Effector memory CD8-positive, alpha-beta T cell (primary cell): ENCODE measurements around the gene TIPIN.
"Not testable (repeated sequence)": the region's sequence is repeated elsewhere in the genome, so short reads cannot be mapped to it uniquely, and the experiment has no call there.

ENCODE experiments used
- ATAC-seq: fragments of 150-1000 bp; cut with Tn5 transposase; replicated peaks from 2 replicates; pipeline ENCODE4 v1.10.0; 2021; ENCODE audit warnings: mild to moderate bottlenecking, moderate library complexity
- DNase-seq, 3 experiments: peaks; one replicate each; pipeline ENCODE4 v3.0.0; 2021
- H3K27ac Mint-ChIP-seq, 2 donors: one replicate each; pipeline ENCODE4 v1.8.0; 2022; ENCODE audit warnings: mild to moderate bottlenecking in 2 of 2, mixed read lengths in 2 of 2, moderate library complexity in 2 of 2
- H3K27me3 Mint-ChIP-seq, 2 donors: one replicate each; pipeline ENCODE4 v1.8.0; 2022; ENCODE audit warnings: mixed read lengths in 2 of 2
- H3K36me3 Mint-ChIP-seq: one replicate; pipeline ENCODE4 v1.8.0; 2022; ENCODE audit warnings: mild to moderate bottlenecking, moderate library complexity, mixed read lengths; ENCODE audit not compliant: insufficient read depth
- H3K4me1 Mint-ChIP-seq, 2 donors: one replicate each; pipeline ENCODE4 v1.8.0; 2022; ENCODE audit warnings: low read depth in 2 of 2, mixed read lengths in 2 of 2
- H3K4me3 Mint-ChIP-seq, 2 donors: one replicate each; pipeline ENCODE4 v1.8.0; 2022; ENCODE audit warnings: mild to moderate bottlenecking in 2 of 2, mixed read lengths in 2 of 2, moderate library complexity in 2 of 2
- H3K9me3 Mint-ChIP-seq, 2 donors: one replicate each; pipeline ENCODE4 v1.8.0; 2022; ENCODE audit warnings: mixed read lengths in 2 of 2

Gene TIPIN

DNA sequence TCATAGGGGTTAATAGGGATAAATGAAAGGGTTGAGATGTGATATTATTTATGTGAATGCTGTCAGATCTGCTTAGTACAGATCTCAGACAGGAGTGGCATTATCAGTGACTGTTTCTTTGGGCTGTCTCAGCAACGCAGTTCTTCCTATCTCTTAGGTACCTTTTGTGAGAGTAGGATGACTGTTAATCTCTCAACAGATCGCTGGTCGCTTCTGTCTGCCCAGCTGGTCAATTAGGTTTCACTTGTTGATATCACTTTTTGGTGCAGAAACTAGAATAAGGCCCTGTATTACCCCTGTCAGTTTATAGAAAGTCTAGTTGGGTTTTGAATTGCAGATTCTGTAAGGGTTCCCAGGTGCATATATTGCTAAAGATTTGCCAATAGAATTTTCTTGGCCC, 46.7 kb downstream of the TIPIN start:
- Mint-ChIP-seq H3K9me3 (no peaks in the 10 kb centered on the region), H3K27ac (no peak overlapping the region), H3K4me3 (no peak overlapping the region), H3K36me3 (peaks cover 33% of the 10 kb centered on the region), H3K27me3 (no peaks in the 10 kb centered on the region), H3K4me1 (peaks cover 3 to 4% of the 10 kb centered on the region in 2 donors)
- DNase-seq (no peak), ATAC-seq (no peak)

DNA sequence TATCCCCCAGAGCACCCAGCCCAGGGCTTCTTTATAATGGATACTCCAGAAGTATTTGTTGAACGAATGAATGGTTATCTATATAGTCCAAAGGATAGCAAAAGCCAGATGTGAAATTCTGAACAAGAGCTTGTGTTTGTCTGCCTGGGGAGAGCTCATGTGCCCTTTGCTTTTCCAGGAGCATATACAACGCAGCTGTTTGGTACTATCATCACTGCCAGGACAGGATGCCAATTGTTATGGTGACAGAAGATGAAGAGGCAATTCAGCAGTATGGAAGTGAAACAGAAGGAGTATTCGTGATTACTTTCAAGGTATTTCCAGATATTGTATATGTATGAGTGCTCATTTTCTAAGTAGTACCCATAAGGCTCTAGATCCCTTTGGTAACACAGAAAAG, 48.0 kb downstream of the TIPIN start:
- no peak overlapping the region for H3K4me3 Mint-ChIP-seq
- ATAC-seq (no peak), DNase-seq (no peak)
- H3K27ac Mint-ChIP-seq = peak overlapping the region in 1 of 2 donors; percentile 23
- H3K36me3 Mint-ChIP-seq = peaks cover 33% of the 10 kb centered on the region
- peaks cover 3 to 4% of the 10 kb centered on the region in 2 donors for H3K4me1 Mint-ChIP-seq
- H3K27me3 Mint-ChIP-seq = no peaks in the 10 kb centered on the region
- no peaks in the 10 kb centered on the region for H3K9me3 Mint-ChIP-seq

GRCh38 chr15:66306381-66306780, 50.1 kb downstream of the TIPIN start:
- H3K27ac Mint-ChIP-seq = no peak overlapping the region
- no peak overlapping the region for H3K4me3 Mint-ChIP-seq
- H3K27me3 Mint-ChIP-seq = no peaks in the 10 kb centered on the region
- H3K4me1 Mint-ChIP-seq = peaks cover 9 to 21% of the 10 kb centered on the region in 2 donors
- DNase-seq (no peak), ATAC-seq (no peak)
- H3K36me3 Mint-ChIP-seq = peaks cover 22% of the 10 kb centered on the region
- H3K9me3 Mint-ChIP-seq = no peaks in the 10 kb centered on the region

- H3K4me3 Mint-ChIP-seq, H3K27me3 Mint-ChIP-seq, H3K9me3 Mint-ChIP-seq, DNase-seq, ATAC-seq: not testable (repeated sequence)
- peaks cover 6 to 21% of the 10 kb centered on the region in 2 donors for H3K4me1 Mint-ChIP-seq
- peaks cover 19% of the 10 kb centered on the region for H3K36me3 Mint-ChIP-seq
- peak overlapping the region; percentile 38 to 92 for H3K27ac Mint-ChIP-seq
Observed at GRCh38 chr15:66304425-66304824, 52.1 kb downstream of the TIPIN start.

- Mint-ChIP-seq H3K4me1 (peaks cover 6 to 21% of the 10 kb centered on the region in 2 donors), H3K9me3 (no peaks in the 10 kb centered on the region), H3K36me3 (peaks cover 15% of the 10 kb centered on the region), H3K27me3 (no peaks in the 10 kb centered on the region), H3K27ac (peak overlapping the region; percentile 36 to 92), H3K4me3 (no peak overlapping the region)
- DNase-seq (no peak), ATAC-seq (no peak)
Observed at GRCh38 chr15:66302489-66303278, 53.8 kb downstream of the TIPIN start.

DNA sequence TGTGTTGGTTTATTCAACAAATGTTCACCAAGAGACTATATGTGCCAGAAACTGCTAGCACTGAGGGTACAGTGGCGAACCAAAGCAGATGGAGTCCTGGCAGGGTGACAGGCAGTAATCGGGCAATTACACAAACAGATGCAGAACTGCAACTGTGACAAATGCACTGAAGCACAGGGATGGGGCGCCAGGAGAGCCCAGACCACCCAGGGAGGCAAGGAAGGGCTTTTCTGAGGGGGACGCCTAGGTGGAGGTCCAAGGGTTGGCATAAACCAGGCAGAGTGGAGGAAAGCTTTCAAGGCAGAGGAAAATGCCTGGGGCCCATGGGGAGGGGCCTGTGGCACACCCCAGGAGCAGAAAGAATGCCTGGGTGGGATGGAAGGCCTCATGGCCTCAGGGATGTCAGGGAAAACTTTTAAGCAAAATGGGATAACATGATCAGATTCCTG, 57.7 kb downstream of the TIPIN start:
- H3K36me3 Mint-ChIP-seq = peaks cover 9% of the 10 kb centered on the region
- H3K27ac Mint-ChIP-seq = peak overlapping the region in 1 of 2 donors; percentile 74
- peaks cover 18 to 47% of the 10 kb centered on the region in 2 donors for H3K4me1 Mint-ChIP-seq
- no peaks in the 10 kb centered on the region for H3K9me3 Mint-ChIP-seq
- no peak overlapping the region for H3K4me3 Mint-ChIP-seq
- no peak for DNase-seq
- no peaks in the 10 kb centered on the region for H3K27me3 Mint-ChIP-seq
- ATAC-seq = no peak

GRCh38 chr15:66296186-66296585, 60.3 kb downstream of the TIPIN start:
- H3K27me3 Mint-ChIP-seq = no peaks in the 10 kb centered on the region
- H3K4me3 Mint-ChIP-seq = no peak overlapping the region
- H3K27ac Mint-ChIP-seq = peak overlapping the region; percentile 46 to 73
- ATAC-seq = no peak
- peaks cover 12% of the 10 kb centered on the region for H3K36me3 Mint-ChIP-seq
- no peak for DNase-seq
- H3K4me1 Mint-ChIP-seq = peaks cover 17 to 42% of the 10 kb centered on the region in 2 donors
- H3K9me3 Mint-ChIP-seq = no peaks in the 10 kb centered on the region

DNA sequence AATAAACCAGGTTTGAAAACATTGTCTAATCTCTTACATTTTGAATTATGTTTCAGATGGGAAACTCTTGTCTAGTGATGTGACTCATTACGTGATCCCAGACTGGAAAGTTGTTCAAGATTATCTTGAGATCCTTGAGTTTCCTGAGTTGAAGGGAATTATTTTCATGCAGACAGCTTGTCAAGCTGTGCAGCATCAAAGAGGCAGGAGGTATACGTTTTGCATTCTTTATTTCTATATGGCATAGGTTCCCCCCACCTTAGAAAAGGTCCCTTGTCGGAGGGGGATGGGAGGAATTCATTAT, 61.6 kb downstream of the TIPIN start:
- DNase-seq = no peak

GRCh38 chr15:66294157-66294931, 62.1 kb downstream of the TIPIN start:
- Mint-ChIP-seq H3K9me3 (no peaks in the 10 kb centered on the region), H3K27ac (peak overlapping the region; percentile 88 to 90), H3K36me3 (peaks cover 8% of the 10 kb centered on the region), H3K27me3 (no peaks in the 10 kb centered on the region), H3K4me1 (peaks cover 23 to 44% of the 10 kb centered on the region in 2 donors), H3K4me3 (peak overlapping the region; percentile 86 to 89)
- DNase-seq (peak in 2 of 3 experiments; percentile 2 to 4), ATAC-seq (peak; percentile 6)

More for the DNA sequence above, 61.6 kb downstream of the TIPIN start:
- no peaks in the 10 kb centered on the region for H3K9me3 Mint-ChIP-seq
- H3K27me3 Mint-ChIP-seq = no peaks in the 10 kb centered on the region
- H3K4me1 Mint-ChIP-seq = peaks cover 23 to 44% of the 10 kb centered on the region in 2 donors
- peak overlapping the region; percentile 88 to 90 for H3K27ac Mint-ChIP-seq
- peaks cover 8% of the 10 kb centered on the region for H3K36me3 Mint-ChIP-seq
- ATAC-seq = no peak
- peak overlapping the region; percentile 86 to 89 for H3K4me3 Mint-ChIP-seq

- peak; percentile 73 for ATAC-seq
- no peaks in the 10 kb centered on the region for H3K9me3 Mint-ChIP-seq
- H3K4me3 Mint-ChIP-seq = peak within 1 kb of the TSS; percentile 86 to 89
- DNase-seq = peak; percentile 42 to 66 (median 54)
- H3K36me3 Mint-ChIP-seq = peaks cover 8% of the 10 kb centered on the region
- peak within 1 kb of the TSS; percentile 95 to 98 for H3K27ac Mint-ChIP-seq
- no peaks in the 10 kb centered on the region for H3K27me3 Mint-ChIP-seq
- H3K4me1 Mint-ChIP-seq = peaks cover 23 to 44% of the 10 kb centered on the region in 2 donors
Observed at GRCh38 chr15:66293419-66294156, 62.9 kb downstream of the TIPIN start, which contains the start of gene DIS3L. Gene DIS3L, plus strand, starts transcription at chr15:66293568. Its CDS starts 29 bp downstream, at chr15:66293597.

DNA sequence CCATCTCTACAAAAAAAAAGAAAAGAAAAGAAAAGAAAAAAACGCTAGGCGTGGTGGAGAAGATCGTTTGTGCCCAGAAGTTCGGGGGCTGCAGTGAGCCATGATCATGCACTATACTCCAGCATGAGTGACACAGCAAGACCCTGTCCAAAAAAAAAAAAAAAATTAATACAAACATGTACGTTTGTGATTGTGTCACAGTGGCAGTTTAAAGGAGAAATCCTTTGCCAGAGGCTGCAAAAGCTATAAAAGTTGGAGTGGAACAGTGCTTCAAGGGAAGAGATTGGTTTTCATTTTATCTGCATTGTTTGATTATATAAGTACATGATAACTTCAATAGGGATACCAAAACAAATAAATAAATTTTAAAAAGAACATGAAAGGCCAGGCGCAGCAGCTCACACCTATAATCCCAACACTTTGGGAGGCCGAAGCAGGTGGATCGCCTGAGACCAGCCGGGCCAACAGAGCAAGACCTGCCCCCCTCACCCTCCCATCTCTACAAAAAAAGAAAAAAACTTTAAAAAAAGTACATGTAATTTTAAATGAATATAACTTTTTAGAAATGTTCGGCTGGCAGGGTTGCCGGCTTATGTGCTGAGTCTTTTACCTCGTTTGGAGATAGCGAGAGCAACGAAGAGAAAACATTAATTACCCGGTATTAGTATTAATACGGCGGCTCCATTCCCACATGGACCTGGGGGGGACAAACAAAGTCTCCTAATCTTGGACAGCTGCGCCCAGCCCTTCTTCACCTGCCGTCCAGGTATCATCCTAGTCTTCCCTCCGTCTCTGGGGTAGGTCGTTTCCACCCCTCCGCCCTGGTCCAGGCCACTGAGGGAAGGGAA, 63.7 kb downstream of the TIPIN start:
- ATAC-seq (no peak), DNase-seq (no peak)
- Mint-ChIP-seq H3K27ac (peak overlapping the region; percentile 95 to 98), H3K36me3 (peaks cover 8% of the 10 kb centered on the region), H3K27me3 (no peaks in the 10 kb centered on the region), H3K9me3 (no peaks in the 10 kb centered on the region), H3K4me3 (peak overlapping the region; percentile 81 to 89), H3K4me1 (peaks cover 23 to 45% of the 10 kb centered on the region in 2 donors)

GRCh38 chr15:66291816-66292570, 64.5 kb downstream of the TIPIN start:
- ATAC-seq = no peak
- DNase-seq = no peak
- no peaks in the 10 kb centered on the region for H3K9me3 Mint-ChIP-seq
- peaks cover 8% of the 10 kb centered on the region for H3K36me3 Mint-ChIP-seq
- peak overlapping the region; percentile 81 to 89 for H3K4me3 Mint-ChIP-seq
- H3K4me1 Mint-ChIP-seq = peaks cover 23 to 48% of the 10 kb centered on the region in 2 donors
- H3K27me3 Mint-ChIP-seq = no peaks in the 10 kb centered on the region
- peak overlapping the region; percentile 95 to 98 for H3K27ac Mint-ChIP-seq
